Activated CD4-positive, alpha-beta T cell treated with anti-CD3 and anti-CD28 coated beads, Interleukin-2, amount 10 ng/mL, durations not matched to agents 7 days and 5 days (primary cell): ENCODE results near the gene KDSR. TPM values are rescaled to one million over a fixed set of nuclear protein-coding genes. Genes with fewer than 3 reads are reported as not detected.

Experiments
- CTCF ChIA-PET: fragments of 350-600 bp; sonication (Branson Sonifier 250); formaldehyde crosslinking; loops from one replicate; lab custom pipeline; 2021; ENCODE audit warnings: antibody characterized with exemption; lab: Charles Lee
- POLR2A ChIA-PET: fragments of 350-600 bp; sonication (Branson Sonifier 250); formaldehyde crosslinking; loops from one replicate; lab custom pipeline; 2021; ENCODE audit warnings: antibody characterized with exemption; lab: Charles Lee
- DNase-seq: peaks from one replicate; pipeline ENCODE4 v3.0.0-alpha.2; 2020
- H3K27ac Mint-ChIP-seq: one replicate; pipeline ENCODE4 v1.8.0; 2021; ENCODE audit warnings: mild to moderate bottlenecking, moderate library complexity, mixed read lengths
- H3K27me3 Mint-ChIP-seq: one replicate; pipeline ENCODE4 v1.8.0; 2021; ENCODE audit warnings: mixed read lengths
- H3K36me3 Mint-ChIP-seq: one replicate; pipeline ENCODE4 v1.8.0; 2021; ENCODE audit warnings: low read depth, mixed read lengths
- H3K4me1 Mint-ChIP-seq: one replicate; pipeline ENCODE4 v1.8.0; 2021; ENCODE audit warnings: mixed read lengths
- H3K4me3 Mint-ChIP-seq: one replicate; pipeline ENCODE4 v1.8.0; 2021; ENCODE audit warnings: mild to moderate bottlenecking, moderate library complexity, mixed read lengths
- H3K9me3 Mint-ChIP-seq: one replicate; pipeline ENCODE4 v1.8.0; 2021; ENCODE audit warnings: mixed read lengths
- total RNA-seq, 2 experiments: library from RNA; stranded (reverse); gene quantifications; one replicate each; pipeline ENCODE4 v1.2.3, GENCODE V29; 2021

Gene KDSR
- total RNA-seq, 2 experiments from 2014 or later: 56.1 to 56.6 TPM

GRCh38 chr18:63309422-63309821 lies 57.6 kb downstream of the KDSR start:
- Mint-ChIP-seq H3K4me3 (no peak overlapping the region), H3K4me1 (peaks cover 88% of the 10 kb centered on the region), H3K27ac (peak overlapping the region; percentile 46), H3K36me3 (peaks cover 74% of the 10 kb centered on the region), H3K27me3 (no peaks in the 10 kb centered on the region), H3K9me3 (no peaks in the 10 kb centered on the region)
- CTCF ChIA-PET: no interaction called here
- DNase-seq: no peak
- POLR2A ChIA-PET: no interaction called here

GRCh38 chr18:63307551-63308200 lies 59.3 kb downstream of the KDSR start:
- DNase-seq: no peak
- ChIA-PET POLR2A (no interaction called here), CTCF (interaction anchor here (0.5 to 3.4 kb wide), 2 partner anchors 11 to 73 kb away, joined by 3 to 30 read pairs; partner anchors contain the start of gene BCL2)
- Mint-ChIP-seq H3K27ac (peak overlapping the region; percentile 21), H3K4me3 (no peak overlapping the region), H3K27me3 (no peaks in the 10 kb centered on the region), H3K36me3 (peaks cover 67% of the 10 kb centered on the region), H3K4me1 (peaks cover 84% of the 10 kb centered on the region), H3K9me3 (no peaks in the 10 kb centered on the region)

- no peaks in the 10 kb centered on the region for H3K27me3 Mint-ChIP-seq
- no peak for DNase-seq
- peaks cover 84% of the 10 kb centered on the region for H3K4me1 Mint-ChIP-seq
- peaks cover 66% of the 10 kb centered on the region for H3K36me3 Mint-ChIP-seq
- ChIA-PET CTCF (interaction anchor here (0.5 to 3.4 kb wide), 7 partner anchors 8 to 291 kb away, joined by 3 to 30 read pairs (median 3); partner anchors contain the start of gene BCL2), POLR2A (no interaction called here)
- no peak overlapping the region for H3K4me3 Mint-ChIP-seq
- no peak overlapping the region for H3K27ac Mint-ChIP-seq
- H3K9me3 Mint-ChIP-seq: no peaks in the 10 kb centered on the region
Measured at GRCh38 chr18:63306819-63307550, 60.0 kb downstream of the KDSR start.

GRCh38 chr18:63306249-63306648 lies 60.8 kb downstream of the KDSR start:
- peaks cover 66% of the 10 kb centered on the region for H3K36me3 Mint-ChIP-seq
- no peak for DNase-seq
- ChIA-PET POLR2A (interaction anchor here (0.6 kb wide), 1 partner anchor 139 kb away, joined by 3 read pairs; no protein-coding TSS in a partner anchor), CTCF (interaction anchor here (0.8 to 3.4 kb wide), 7 partner anchors 8 to 290 kb away, joined by 3 to 30 read pairs (median 3); partner anchors contain the start of gene BCL2)
- H3K9me3 Mint-ChIP-seq: no peaks in the 10 kb centered on the region
- H3K27me3 Mint-ChIP-seq: no peaks in the 10 kb centered on the region
- peaks cover 84% of the 10 kb centered on the region for H3K4me1 Mint-ChIP-seq
- H3K4me3 Mint-ChIP-seq: no peak overlapping the region
- peak overlapping the region; percentile 0 for H3K27ac Mint-ChIP-seq

- ChIA-PET POLR2A (no interaction called here), CTCF (interaction anchor here (2.1 to 4.2 kb wide), 2 partner anchors 11 to 14 kb away, joined by 7 to 22 read pairs; no protein-coding TSS in a partner anchor)
- H3K4me3 Mint-ChIP-seq: no peak overlapping the region
- H3K4me1 Mint-ChIP-seq: peaks cover 90% of the 10 kb centered on the region
- DNase-seq: no peak
- no peaks in the 10 kb centered on the region for H3K27me3 Mint-ChIP-seq
- no peaks in the 10 kb centered on the region for H3K9me3 Mint-ChIP-seq
- H3K27ac Mint-ChIP-seq: peak overlapping the region; percentile 68
- peaks cover 77% of the 10 kb centered on the region for H3K36me3 Mint-ChIP-seq
Measured at GRCh38 chr18:63303547-63303946, 63.5 kb downstream of the KDSR start.

GRCh38 chr18:63302636-63303405 lies 64.2 kb downstream of the KDSR start:
- Mint-ChIP-seq H3K36me3 (peaks cover 80% of the 10 kb centered on the region), H3K27ac (peak overlapping the region; percentile 81), H3K9me3 (no peaks in the 10 kb centered on the region), H3K4me1 (peaks cover 92% of the 10 kb centered on the region), H3K4me3 (peak overlapping the region; percentile 41), H3K27me3 (no peaks in the 10 kb centered on the region)
- CTCF ChIA-PET: interaction anchor here (0.6 to 4.2 kb wide), 2 partner anchors 15 to 479 kb away, joined by 5 to 22 read pairs; no protein-coding TSS in a partner anchor
- no peak for DNase-seq
- POLR2A ChIA-PET: no interaction called here

- Mint-ChIP-seq H3K27ac (peak overlapping the region; percentile 81), H3K4me3 (peak overlapping the region; percentile 41), H3K4me1 (peaks cover 91% of the 10 kb centered on the region), H3K27me3 (no peaks in the 10 kb centered on the region), H3K9me3 (no peaks in the 10 kb centered on the region), H3K36me3 (peaks cover 81% of the 10 kb centered on the region)
- ChIA-PET POLR2A (no interaction called here), CTCF (interaction anchor here (0.6 to 4.2 kb wide), 3 partner anchors 16 to 478 kb away, joined by 3 to 22 read pairs (median 5); no protein-coding TSS in a partner anchor)
- DNase-seq: no peak
Measured at GRCh38 chr18:63302220-63302619, 64.8 kb downstream of the KDSR start.

- H3K9me3 Mint-ChIP-seq: no peaks in the 10 kb centered on the region
- no peak for DNase-seq
- peaks cover 80% of the 10 kb centered on the region for H3K36me3 Mint-ChIP-seq
- peaks cover 85% of the 10 kb centered on the region for H3K4me1 Mint-ChIP-seq
- ChIA-PET CTCF (interaction anchor here (0.7 to 4.2 kb wide), 3 partner anchors 9 to 19 kb away, joined by 3 to 22 read pairs (median 3); no protein-coding TSS in a partner anchor), POLR2A (no interaction called here)
- H3K27me3 Mint-ChIP-seq: no peaks in the 10 kb centered on the region
- H3K27ac Mint-ChIP-seq: peak overlapping the region; percentile 59
- H3K4me3 Mint-ChIP-seq: no peak overlapping the region
Measured at GRCh38 chr18:63301434-63301833, 65.6 kb downstream of the KDSR start.

GRCh38 chr18:63299837-63300745 lies 66.9 kb downstream of the KDSR start:
- DNase-seq: peak; percentile 59
- ChIA-PET POLR2A (interaction anchor here (0.6 kb wide), 1 partner anchor 23 kb away, joined by 5 read pairs; no protein-coding TSS in a partner anchor), CTCF (interaction anchor here (0.6 to 4.2 kb wide), 7 partner anchors 8 to 113 kb away, joined by 3 to 22 read pairs (median 3); no protein-coding TSS in a partner anchor)
- Mint-ChIP-seq H3K27ac (peak overlapping the region; percentile 90), H3K4me3 (peak overlapping the region; percentile 55), H3K9me3 (no peaks in the 10 kb centered on the region), H3K27me3 (no peaks in the 10 kb centered on the region), H3K36me3 (peaks cover 82% of the 10 kb centered on the region), H3K4me1 (peaks cover 86% of the 10 kb centered on the region)

GRCh38 chr18:63298400-63299365 lies 68.3 kb downstream of the KDSR start:
- H3K4me3 Mint-ChIP-seq: peak overlapping the region; percentile 55
- ChIA-PET POLR2A (no interaction called here), CTCF (interaction anchor here (0.6 to 1.9 kb wide), 12 partner anchors 8 to 111 kb away, joined by 3 to 8 read pairs (median 3); no protein-coding TSS in a partner anchor)
- H3K9me3 Mint-ChIP-seq: no peaks in the 10 kb centered on the region
- DNase-seq: peak; percentile 58
- H3K27ac Mint-ChIP-seq: peak overlapping the region; percentile 90
- H3K36me3 Mint-ChIP-seq: peaks cover 79% of the 10 kb centered on the region
- no peaks in the 10 kb centered on the region for H3K27me3 Mint-ChIP-seq
- H3K4me1 Mint-ChIP-seq: peaks cover 81% of the 10 kb centered on the region
